Coronary artery (tissue), 2 donors: ENCODE measurements around the gene FRMD4A.

Experiments used
- DNase-seq: peaks from one replicate; pipeline ENCODE4 v3.0.0-alpha.2; 2017; ENCODE audit warnings: low spot score
- H3K27ac ChIP-seq, 2 donors: fragments of 200-600 bp; sonication (generic); one replicate each; pipeline ENCODE4 v1.5.1; 2016 to 2019
- H3K4me3 ChIP-seq: fragments of 200-600 bp; sonication (generic); 2 replicates; pipeline ENCODE4 v1.5.1; 2016; ENCODE audit warnings: mild to moderate bottlenecking, moderate library complexity
- CTCF ChIP-seq: fragments of 200-600 bp; sonication (generic); IDR thresholded peaks from one replicate; pipeline ENCODE4 v1.5.1; 2019; ENCODE audit warnings: antibody characterized with exemption

FRMD4A gene

DNA sequence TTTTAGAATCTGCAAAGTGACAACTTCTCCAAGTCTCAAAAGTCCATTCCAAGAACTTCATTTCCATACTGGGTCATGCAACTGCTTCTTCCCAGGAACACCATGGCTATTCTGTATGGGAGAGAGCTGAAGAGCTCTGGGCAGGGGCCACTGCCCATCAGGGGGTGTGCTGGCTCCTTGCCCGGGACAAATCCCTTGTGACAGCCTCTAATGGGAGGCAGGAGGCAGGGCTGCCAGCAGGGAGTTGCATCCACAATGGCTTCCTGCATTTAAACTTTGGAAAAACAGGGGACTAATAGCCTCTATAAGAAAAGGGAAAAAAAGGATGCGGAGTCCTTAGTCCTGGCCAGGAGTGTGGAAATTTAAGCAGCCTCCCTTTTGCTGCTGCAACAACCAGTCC is 18.4 kb upstream of the FRMD4A start:
- DNase-seq = no peak
- no peak for TF ChIP-seq CTCF
- no peak overlapping the region for H3K27ac ChIP-seq
- no peak overlapping the region for H3K4me3 ChIP-seq

GRCh38 chr10:14345262-14345661 is 14.5 kb upstream of the FRMD4A start:
- Histone ChIP-seq H3K27ac (no peak overlapping the region), H3K4me3 (no peak overlapping the region)
- no peak for TF ChIP-seq CTCF
- DNase-seq = no peak

GRCh38 chr10:14340051-14340744 is 9.5 kb upstream of the FRMD4A start:
- no peak for TF ChIP-seq CTCF

DNA sequence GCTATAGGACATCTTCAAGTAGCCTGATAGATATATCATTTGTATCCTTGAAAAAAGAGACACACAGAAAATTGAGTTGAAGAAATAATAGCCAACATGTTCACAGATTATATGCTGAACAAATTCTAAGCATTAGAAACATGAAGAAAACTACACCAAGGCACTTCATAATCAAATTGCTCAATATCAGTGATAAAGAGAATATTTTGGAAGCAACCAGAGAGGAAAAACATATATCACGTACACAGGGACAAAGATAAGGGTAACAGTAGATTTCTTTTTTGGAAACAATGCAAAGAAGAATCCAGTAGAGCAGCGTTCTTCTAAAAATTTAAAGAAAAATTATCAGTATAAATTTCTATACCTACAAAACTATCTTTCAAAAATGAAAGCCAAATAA is 6.0 kb upstream of the FRMD4A start:
- no peak for TF ChIP-seq CTCF
- Histone ChIP-seq H3K27ac (no peak overlapping the region), H3K4me3 (no peak overlapping the region)
- no peak for DNase-seq

More at GRCh38 chr10:14340051-14340744, 9.5 kb upstream of the FRMD4A start:
- no peak overlapping the region for H3K4me3 ChIP-seq
- no peak for DNase-seq
- no peak overlapping the region for H3K27ac ChIP-seq

DNA sequence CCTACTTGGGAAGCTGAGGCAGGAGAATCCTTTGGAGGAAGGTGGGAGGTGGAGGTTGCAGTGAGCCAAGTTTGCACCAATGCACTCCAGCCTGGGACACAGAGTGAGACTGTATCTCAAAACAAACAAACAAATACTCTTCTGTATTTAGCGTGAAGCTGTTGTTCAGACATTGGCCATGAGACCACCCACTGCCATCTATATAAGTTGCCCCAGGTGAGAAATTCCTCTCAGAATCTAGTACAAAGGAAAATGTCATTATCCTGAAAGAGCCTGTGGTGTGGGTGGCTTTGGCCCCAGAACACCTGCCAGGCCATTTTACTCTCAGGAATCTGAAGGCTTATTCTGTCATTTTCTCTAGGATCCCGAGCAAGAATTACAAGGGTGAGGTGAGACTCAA is 4.0 kb upstream of the FRMD4A start:
- no peak overlapping the region for H3K4me3 ChIP-seq
- DNase-seq = no peak
- no peak for TF ChIP-seq CTCF
- H3K27ac ChIP-seq = no peak overlapping the region

- no peak for DNase-seq
- Histone ChIP-seq H3K27ac (no peak overlapping the region), H3K4me3 (no peak overlapping the region)
- no peak for TF ChIP-seq CTCF
Observed at GRCh38 chr10:14333606-14334005, 2.9 kb upstream of the FRMD4A start.

DNA sequence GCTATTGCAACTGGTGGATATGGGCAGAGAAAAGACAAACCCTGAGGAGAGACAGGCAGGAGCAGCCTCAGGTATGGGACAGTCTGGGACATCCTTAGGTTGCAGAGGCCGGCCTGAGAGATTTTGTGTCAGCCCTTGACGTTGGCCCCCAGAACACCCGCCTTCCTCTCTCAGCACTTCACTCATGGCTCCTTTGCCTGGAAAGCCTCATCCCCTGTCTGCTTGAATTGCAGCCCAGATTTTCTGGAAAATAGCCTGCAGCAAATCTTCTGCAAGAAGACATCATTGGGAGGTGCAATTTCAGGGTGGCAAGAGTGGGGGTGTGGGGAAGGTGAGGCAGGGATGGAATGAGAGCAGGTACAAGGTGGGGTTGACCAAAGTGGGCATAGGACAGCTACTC is 2.2 kb upstream of the FRMD4A start:
- Histone ChIP-seq H3K27ac (no peak overlapping the region), H3K4me3 (no peak overlapping the region)
- no peak for DNase-seq
- no peak for TF ChIP-seq CTCF
